GM20431 (cell line): ENCODE measurements around the gene PLCG2.
"Not testable (repeated sequence)": the region's sequence is repeated elsewhere in the genome, so short reads cannot be mapped to it uniquely, and the experiment has no call there.

Experiments
- in situ Hi-C: fragments of 300-500 bp; cut with MseI, MboI; formaldehyde crosslinking; loops from one replicate; pipeline ENCODE4 v1.15.0; 2020; ENCODE audit warnings: low sequenced_read_pairs; ENCODE audit not compliant: unreplicated experiment

The PLCG2 gene

DNA sequence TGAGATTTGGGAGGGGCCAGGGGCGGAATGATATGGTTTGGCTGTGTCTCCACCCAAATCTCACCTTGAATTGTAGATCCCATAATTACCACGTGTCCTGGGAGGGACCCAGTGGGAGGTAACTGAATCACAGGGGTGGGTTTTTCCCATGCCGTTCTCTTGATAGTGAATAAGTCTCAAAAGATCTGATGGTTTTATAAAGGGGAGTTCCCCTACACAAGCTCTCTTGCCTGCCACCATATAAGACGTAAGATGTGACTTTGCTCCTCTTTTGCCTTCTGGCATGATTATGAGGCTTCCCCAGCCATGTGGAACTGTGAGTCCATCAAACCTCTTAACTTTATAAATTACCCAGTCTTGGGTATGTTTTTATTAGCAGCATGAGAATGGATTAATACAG is 230.7 kb downstream of the PLCG2 start:
- in situ Hi-C loops: not testable (repeated sequence)

DNA sequence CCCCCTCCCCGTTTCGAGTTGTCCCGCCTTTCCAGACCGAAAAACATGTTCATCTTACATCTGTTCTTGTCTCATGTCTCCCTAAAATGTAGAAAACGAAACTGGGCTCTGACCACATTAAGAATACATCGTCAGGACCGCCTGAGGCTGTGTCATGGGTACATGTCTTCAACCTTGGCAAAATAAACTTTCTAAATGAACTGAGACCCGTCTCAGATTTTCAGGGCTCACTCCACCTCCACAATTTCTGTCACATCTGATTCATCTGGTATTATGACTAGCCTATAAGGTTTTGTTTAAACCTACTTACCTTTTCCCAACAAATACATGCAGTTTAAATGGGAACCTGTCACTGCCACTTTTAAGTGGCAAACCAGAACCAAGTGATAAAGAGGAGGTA is 231.6 kb downstream of the PLCG2 start:
- in situ Hi-C loops: no loop called here

DNA sequence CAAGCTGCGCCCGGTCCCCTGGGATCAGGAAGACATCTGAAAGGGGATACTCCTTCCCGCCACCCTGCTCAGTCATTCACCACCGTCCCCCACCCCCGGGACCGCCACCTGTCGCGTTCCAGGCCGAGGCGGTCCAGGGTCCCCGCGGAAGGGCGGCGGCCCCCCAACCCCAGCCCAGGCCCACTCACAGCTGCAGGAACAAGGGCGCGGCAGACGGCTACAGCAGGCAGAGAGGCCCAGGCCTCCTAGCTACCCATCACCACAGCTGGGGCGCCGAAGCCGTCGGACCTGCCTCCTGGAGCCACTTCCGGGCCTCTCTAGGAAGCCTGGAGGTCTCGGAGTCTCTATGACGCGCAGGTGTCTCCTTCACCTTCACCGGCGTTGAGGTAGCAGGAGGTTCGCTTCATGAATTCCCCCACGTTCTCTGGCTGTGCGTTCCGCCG is 232.1 kb downstream of the PLCG2 start, which contains the start of gene SDR42E1:
Gene SDR42E1 (minus strand): TSS at position 272 of the 443 bp plus-strand sequence. CDS start 10,612 bp downstream, outside the sequence.
- in situ Hi-C loops: no loop called here
